T1000 (cell line): ENCODE results near the gene ZNF784.

ENCODE experiments used
- DNase-seq: peaks from one replicate; lab custom pipeline; 2025; ENCODE audit warnings: mixed read lengths; lab: John Stamatoyannopoulos, UW

The ZNF784 gene

GRCh38 chr19:55656552-55656951 lies 32.2 kb upstream of the ZNF784 start:
- no peak for DNase-seq

- no peak for DNase-seq
These were observed 31.3 kb upstream of the ZNF784 start for GRCh38 chr19:55655648-55656040.

DNA sequence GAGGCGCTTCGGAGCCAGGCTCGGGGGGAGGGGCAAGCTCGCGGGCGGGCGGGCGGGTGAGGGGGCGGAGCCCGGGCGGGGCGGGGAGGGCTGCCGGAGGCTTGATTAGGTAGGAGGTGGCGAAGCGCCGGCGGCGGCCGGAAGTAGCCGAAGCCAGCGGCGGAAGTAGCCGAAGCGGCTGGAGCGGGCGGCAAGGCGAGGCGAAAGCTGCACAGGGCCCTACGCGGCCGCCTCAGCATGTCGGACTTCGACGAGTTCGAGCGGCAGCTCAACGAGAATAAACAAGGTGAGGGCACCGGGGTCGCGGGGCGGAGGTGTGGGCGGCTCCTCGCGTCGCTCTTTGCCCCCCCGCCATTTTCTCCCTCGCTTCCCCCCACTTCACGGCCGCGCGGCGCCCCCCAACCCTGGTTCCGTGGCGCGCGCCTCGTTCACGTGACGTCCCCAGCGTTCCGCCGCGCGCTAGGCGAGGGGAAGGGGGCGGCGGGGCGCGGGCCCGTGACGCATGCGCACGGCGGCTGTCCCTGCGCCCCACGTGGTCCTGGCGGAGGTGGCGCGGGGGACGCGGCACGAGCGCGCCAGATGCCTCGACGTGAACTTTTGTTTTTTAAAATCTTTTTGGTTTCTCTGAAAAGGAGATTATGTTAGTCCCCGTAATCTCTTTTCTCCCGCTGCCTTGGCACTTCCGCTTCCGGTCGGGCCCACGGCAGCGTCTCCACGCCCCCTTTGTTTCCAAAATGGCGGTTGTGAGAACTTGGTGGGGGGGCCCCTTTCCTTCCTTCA lies 30.7 kb upstream of the ZNF784 start, which contains the start of gene U2AF2:
Gene U2AF2 (plus strand): TSS at position 168 of the 780 bp plus-strand sequence. CDS start 70 bp downstream, at position 238.
- peak; percentile 88 for DNase-seq

DNA sequence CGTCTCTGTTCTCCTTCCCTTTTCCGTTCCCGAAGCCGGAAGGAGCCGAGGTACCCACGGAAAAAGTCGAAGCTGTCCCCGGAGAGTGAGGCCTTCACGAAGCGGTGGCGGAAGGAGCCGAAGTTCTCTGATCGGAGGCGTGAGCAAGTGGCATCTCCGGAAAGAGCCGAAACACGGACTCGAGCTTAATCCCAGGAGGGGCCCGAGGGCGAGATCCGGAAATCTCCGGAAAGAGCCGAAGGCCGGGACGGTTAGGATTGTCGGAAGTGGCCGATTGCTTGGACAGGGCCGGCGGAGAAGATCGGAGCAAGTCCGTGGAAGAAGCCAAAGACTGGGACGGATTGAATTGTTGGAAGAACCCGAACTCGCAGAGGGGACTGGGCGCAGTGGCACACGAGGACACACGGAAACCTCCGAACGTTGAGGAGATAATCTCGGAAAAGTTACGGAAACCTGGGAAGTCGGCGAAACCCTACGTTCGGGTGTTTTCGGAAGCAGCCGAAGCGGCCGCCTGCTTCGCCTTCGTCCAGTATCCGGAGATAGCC lies 30.0 kb upstream of the ZNF784 start:
- peak; percentile 97 for DNase-seq

- peak; percentile 95 for DNase-seq
These were observed 29.4 kb upstream of the ZNF784 start for GRCh38 chr19:55653651-55654322.

- DNase-seq, result no peak
These were observed 28.2 kb upstream of the ZNF784 start for GRCh38 chr19:55652311-55653128.

- DNase-seq, result no peak
These were observed 26.9 kb upstream of the ZNF784 start for GRCh38 chr19:55651236-55651635.

- no peak for DNase-seq
These were observed 26.4 kb upstream of the ZNF784 start for GRCh38 chr19:55650602-55651230.

DNA sequence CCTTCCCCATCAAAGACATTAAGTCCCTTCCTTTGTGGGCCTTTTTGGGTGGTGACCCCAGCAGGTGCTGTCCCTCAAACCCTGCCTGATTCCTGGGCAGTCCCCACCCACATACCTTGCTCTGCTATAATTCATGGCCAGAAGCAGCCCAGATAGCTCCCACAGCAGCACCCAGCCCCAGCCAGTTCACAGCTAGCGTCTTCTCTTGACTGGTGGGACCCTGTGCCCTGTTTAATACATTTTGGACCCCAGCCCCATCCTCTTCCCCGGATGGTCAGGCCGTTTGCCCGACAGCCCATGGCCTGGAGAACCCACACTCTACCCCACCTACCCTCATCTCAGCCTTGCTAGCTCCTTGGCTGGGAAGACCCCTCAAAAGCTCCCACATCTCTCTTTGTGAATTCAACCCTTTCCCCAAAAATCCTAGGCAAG lies 25.8 kb upstream of the ZNF784 start:
- DNase-seq, result no peak

GRCh38 chr19:55649268-55650125 lies 25.1 kb upstream of the ZNF784 start:
- DNase-seq, result no peak

DNA sequence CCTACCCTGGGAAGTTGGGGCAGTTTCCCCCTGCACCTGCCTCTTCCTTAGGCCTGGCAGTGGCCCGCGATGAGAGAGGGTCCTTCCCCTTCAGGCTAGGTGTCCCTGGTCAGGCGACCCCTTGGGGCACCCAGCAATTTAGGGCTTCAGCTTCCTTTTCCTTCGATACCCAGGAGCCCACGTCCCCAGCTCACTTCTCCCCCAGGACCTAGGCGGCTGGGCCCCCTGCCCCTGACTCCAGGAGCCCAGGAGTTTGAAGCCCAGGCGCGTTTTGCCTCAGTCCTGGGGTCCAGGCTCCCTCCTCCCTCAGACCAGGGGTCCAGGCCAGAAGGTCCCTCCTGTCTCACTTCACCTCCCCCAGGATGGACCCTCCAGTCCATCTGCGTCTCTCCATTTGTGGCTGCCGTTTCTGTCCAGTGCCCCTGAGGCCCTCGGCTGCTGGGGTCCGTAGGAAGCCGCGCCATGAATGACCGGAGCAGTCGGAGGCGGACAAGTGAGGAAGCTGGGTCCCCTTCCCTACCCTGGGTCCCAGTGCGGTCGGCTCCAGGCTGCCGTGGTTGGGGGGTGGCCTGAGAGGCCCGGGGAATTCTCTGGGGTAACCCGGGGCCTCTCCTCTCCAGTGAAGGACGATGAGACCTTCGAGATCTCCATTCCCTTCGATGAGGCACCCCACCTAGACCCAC lies 24.4 kb upstream of the ZNF784 start:
- no peak for DNase-seq

DNA sequence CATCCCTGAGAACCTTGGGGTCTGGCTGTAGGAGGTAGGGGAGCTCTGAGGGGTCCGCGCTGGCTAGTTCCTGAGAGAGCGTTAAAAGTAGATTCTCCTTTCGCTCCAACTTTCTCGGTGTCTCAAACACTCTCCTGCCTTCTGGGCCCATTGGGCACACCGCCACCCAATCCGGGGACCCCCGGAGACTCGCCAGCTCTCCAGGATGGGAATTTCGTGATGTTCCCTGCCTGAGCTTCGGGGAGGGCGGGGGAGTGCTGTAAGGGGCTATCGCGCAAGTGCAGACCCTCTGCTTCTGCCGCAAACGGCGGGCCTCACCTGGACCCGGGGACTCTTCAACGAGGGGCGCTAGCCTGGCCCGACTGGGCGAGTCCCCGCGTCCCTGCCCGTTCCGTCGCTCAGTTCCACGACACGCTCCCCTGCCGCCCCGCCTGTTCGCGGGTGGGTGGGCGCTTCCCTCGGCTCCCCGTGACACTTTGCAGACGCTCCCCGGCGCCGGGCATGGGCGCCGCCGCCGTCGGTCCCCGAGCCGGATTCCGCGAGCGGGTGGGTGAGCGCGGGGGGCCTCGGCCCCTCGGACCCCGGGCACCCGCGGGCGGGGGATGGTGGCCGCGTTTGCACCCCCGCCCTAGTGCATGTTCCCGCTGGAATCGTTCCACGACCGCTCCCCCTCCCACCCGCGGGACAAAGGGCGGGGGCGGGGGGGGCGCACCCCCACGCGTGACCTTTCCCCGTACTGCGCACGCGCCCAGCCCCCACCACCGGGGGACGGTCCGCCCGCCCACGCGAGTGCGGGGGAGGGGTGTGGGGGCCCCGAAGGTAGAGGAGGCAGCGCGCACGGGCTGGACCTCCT lies 23.6 kb upstream of the ZNF784 start, which contains the start of gene CCDC106:
Gene CCDC106 (plus strand): TSS at position 481 of the 853 bp plus-strand sequence. CDS start 835 bp downstream, outside the sequence.
- peak; percentile 45 for DNase-seq

GRCh38 chr19:55646889-55647731 lies 22.7 kb upstream of the ZNF784 start:
- DNase-seq, result no peak

DNA sequence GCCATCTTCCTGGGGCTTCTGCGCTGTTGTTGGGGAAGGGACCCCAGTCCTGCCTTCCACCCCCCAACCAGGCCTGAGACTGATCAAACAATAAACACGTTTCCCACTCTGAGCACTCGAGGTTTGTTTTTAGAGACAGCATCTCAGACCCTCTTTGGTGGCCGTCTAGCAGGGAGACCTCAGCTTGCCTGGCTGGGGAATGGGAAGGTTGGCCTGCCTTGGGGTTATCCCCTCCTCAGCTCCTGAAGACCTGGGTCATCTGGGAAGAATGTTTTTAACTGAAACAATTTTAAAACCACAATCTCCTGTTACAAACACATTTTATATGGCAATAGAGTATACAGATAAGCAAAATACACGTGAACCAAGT lies 21.1 kb upstream of the ZNF784 start:
- DNase-seq, result no peak

DNA sequence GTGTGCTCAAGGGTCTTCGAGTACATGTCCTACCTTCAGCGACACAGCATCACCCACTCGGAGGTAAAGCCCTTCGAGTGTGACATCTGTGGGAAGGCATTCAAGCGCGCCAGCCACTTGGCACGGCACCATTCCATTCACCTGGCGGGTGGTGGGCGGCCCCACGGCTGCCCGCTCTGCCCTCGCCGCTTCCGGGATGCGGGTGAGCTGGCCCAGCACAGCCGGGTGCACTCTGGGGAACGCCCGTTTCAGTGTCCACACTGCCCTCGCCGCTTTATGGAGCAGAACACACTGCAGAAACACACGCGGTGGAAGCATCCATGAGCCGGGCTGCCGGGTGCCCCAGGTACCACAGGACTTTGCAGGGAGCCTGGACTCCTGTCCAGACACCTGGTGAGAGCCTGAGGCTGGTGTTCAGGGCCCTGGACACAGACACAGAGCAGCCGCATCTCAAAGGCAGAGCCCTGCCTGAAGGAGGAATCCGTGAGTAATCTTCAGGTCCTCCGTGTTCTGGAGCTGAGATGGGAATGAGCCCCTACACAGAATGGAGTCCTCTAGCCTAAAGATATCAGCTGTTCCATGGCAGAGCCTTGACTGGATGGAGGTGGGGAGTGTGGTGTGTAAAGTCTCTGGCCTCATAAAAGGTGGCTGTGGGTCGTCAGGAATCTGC lies 20.6 kb upstream of the ZNF784 start:
- no peak for DNase-seq

GRCh38 chr19:55644191-55644833 lies 19.9 kb upstream of the ZNF784 start:
- no peak for DNase-seq

GRCh38 chr19:55643887-55644176 lies 19.5 kb upstream of the ZNF784 start:
- DNase-seq, result no peak
